DND-41 (cell line): ENCODE measurements around the gene COX6A2.

Source experiments
- ATAC-seq: fragments of 200-7000 bp; cut with Tn5 transposase; 3 replicates; pipeline ENCODE4 v1.9.1; 2021; ENCODE audit warnings: low read depth; ENCODE audit not compliant: insufficient read depth
- DNase-seq: peaks from one replicate; pipeline ENCODE4 v3.0.0-alpha.2; 2020
- H2AFZ ChIP-seq: 2 replicates; pipeline ENCODE4 v1.6.0; 2012; ENCODE audit warnings: low read depth, low read length
- H3K27ac ChIP-seq: 2 replicates; pipeline ENCODE4 v1.5.1; 2012; ENCODE audit warnings: low read length, inconsistent platforms
- H3K27me3 ChIP-seq: fragments of 200-600 bp; sonication (generic); 2 replicates; pipeline ENCODE4 v1.6.0; 2012; ENCODE audit warnings: low read length, mild to moderate bottlenecking, inconsistent platforms; ENCODE audit not compliant: insufficient read depth, poor library complexity
- H3K36me3 ChIP-seq: 2 replicates; pipeline ENCODE4 v1.5.1; 2012; ENCODE audit warnings: low read length, inconsistent platforms; ENCODE audit not compliant: insufficient read depth
- H3K4me1 ChIP-seq: 2 replicates; pipeline ENCODE4 v1.5.1; 2012; ENCODE audit warnings: mild to moderate bottlenecking, low read length; ENCODE audit not compliant: insufficient read depth
- H3K4me2 ChIP-seq: 2 replicates; pipeline ENCODE4 v1.6.0; 2012; ENCODE audit warnings: mild to moderate bottlenecking, moderate library complexity, low read length, inconsistent platforms; ENCODE audit not compliant: insufficient read depth
- H3K4me3 ChIP-seq, 2 experiments: fragments of 200-600 bp in 1 of 2; shearing (Covaris generic) in 1 of 2; 2 replicates each; pipeline ENCODE4 v1.5.1; 2012 to 2016; ENCODE audit warnings: inconsistent platforms in 2 of 2, low read length in 2 of 2, mild to moderate bottlenecking in 2 of 2, low read depth in 1 of 2, moderate library complexity in 1 of 2
- H3K79me2 ChIP-seq: 2 replicates; pipeline ENCODE4 v1.6.0; 2012; ENCODE audit warnings: low read length, inconsistent platforms; ENCODE audit not compliant: insufficient read depth
- H3K9ac ChIP-seq: 2 replicates; pipeline ENCODE4 v1.6.0; 2012; ENCODE audit warnings: low read depth, mild to moderate bottlenecking, inconsistent platforms, low read length, moderate library complexity
- H3K9me3 ChIP-seq: 2 replicates; pipeline ENCODE4 v1.5.1; 2012; ENCODE audit warnings: low read length, moderate library complexity, mild to moderate bottlenecking, inconsistent platforms; ENCODE audit not compliant: insufficient read depth, severe bottlenecking
- H4K20me1 ChIP-seq: 2 replicates; pipeline ENCODE4 v1.6.0; 2012; ENCODE audit warnings: low read length; ENCODE audit not compliant: insufficient read depth
- EZH2 ChIP-seq: IDR thresholded peaks from 3 replicates; pipeline ENCODE4 v1.6.1; 2012; ENCODE audit warnings: borderline replicate concordance, low read depth, mild to moderate bottlenecking, moderate library complexity, low read length, inconsistent platforms; ENCODE audit not compliant: severe bottlenecking
- TF ChIP-seq, protein P1 (sequence below): IDR thresholded peaks from 2 replicates; pipeline ENCODE4 v1.5.1; 2012; ENCODE audit warnings: borderline replicate concordance, low read length, moderate library complexity, mild to moderate bottlenecking; ENCODE audit not compliant: poor library complexity, severe bottlenecking; ENCODE audit errors: extremely low read depth

COX6A2 gene

DNA sequence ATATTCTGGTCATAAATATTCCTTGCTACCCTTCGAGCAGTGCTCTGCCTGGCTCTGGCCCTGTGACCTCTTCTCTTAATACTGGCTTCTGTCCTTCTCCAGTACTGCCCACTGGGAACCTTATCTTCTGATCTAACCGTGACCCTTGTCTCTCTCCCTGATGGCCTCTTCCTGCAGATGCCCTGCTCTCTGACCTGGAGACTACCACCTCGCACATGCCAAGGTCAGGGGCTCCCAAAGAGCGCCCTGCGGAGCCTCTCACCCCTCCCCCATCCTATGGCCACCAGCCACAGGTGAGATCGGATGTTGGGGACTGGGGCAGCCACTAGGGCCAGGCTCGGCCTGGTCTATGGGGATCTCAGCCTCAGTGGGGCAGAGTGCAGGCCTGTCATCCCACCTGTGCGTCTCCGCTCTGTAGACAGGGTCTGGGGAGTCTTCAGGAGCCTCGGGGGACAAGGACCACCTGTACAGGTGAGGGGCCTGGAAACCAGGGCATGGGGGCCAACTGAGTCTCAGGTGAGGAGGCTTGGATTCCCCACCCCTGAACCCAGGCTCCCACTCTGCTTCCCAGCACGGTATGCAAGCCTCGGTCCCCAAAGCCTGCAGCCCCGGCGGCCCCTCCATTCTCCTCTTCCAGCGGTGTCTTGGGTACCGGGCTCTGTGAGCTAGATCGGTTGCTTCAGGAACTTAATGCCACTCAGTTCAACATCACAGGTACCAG lies 45.3 kb upstream of the COX6A2 start:
- Histone ChIP-seq H3K9ac (no peak overlapping the region), H2AFZ (no peak overlapping the region), H3K4me1 (peaks cover 24% of the 10 kb centered on the region), H3K4me3 (no peak overlapping the region), H3K27ac (no peak overlapping the region), H3K27me3 (no peaks in the 10 kb centered on the region), H3K4me2 (no peak overlapping the region), H3K9me3 (no peaks in the 10 kb centered on the region), H3K36me3 (no peaks in the 10 kb centered on the region), H4K20me1 (no peaks in the 10 kb centered on the region), H3K79me2 (no peaks in the 10 kb centered on the region)
- ATAC-seq (no peak), DNase-seq (no peak)
- TF ChIP-seq, protein P1, sequence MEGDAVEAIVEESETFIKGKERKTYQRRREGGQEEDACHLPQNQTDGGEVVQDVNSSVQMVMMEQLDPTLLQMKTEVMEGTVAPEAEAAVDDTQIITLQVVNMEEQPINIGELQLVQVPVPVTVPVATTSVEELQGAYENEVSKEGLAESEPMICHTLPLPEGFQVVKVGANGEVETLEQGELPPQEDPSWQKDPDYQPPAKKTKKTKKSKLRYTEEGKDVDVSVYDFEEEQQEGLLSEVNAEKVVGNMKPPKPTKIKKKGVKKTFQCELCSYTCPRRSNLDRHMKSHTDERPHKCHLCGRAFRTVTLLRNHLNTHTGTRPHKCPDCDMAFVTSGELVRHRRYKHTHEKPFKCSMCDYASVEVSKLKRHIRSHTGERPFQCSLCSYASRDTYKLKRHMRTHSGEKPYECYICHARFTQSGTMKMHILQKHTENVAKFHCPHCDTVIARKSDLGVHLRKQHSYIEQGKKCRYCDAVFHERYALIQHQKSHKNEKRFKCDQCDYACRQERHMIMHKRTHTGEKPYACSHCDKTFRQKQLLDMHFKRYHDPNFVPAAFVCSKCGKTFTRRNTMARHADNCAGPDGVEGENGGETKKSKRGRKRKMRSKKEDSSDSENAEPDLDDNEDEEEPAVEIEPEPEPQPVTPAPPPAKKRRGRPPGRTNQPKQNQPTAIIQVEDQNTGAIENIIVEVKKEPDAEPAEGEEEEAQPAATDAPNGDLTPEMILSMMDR = no peak
- TF ChIP-seq EZH2 = no peak

DNA sequence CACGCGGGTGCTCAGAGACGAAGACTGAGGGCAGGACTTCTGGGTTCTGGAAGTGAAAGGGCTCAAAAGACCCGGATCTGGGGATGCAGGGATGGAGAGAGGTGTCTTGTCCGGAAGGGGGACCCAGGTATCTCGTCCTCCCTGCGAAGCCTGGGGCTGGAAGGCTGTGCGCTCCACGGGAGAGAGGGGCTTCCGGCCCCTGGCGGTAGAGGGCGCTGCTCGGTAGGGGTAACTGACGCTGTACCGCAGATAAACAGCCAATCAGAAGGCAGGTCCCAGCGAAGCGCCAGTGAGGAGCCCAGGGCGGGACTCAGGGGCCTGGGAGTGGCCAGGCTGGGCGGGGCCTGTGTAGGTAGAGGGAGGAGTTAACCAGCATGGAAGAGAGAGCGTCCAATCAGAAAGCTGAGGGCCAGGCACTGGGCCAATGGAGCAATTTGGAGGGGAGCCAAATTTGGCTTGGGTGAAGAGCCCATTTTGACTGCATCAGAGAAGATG lies 44.6 kb upstream of the COX6A2 start:
- Histone ChIP-seq H4K20me1 (no peaks in the 10 kb centered on the region), H3K4me2 (no peak overlapping the region), H3K9ac (no peak overlapping the region), H3K4me1 (peaks cover 30% of the 10 kb centered on the region), H3K9me3 (no peaks in the 10 kb centered on the region), H2AFZ (no peak overlapping the region), H3K27ac (no peak overlapping the region), H3K27me3 (no peaks in the 10 kb centered on the region), H3K4me3 (no peak overlapping the region), H3K79me2 (no peaks in the 10 kb centered on the region), H3K36me3 (no peaks in the 10 kb centered on the region)
- TF ChIP-seq EZH2 = no peak
- TF ChIP-seq, protein P1 = peak; percentile 38
- ATAC-seq = no peak
- peak; percentile 37 for DNase-seq

DNA sequence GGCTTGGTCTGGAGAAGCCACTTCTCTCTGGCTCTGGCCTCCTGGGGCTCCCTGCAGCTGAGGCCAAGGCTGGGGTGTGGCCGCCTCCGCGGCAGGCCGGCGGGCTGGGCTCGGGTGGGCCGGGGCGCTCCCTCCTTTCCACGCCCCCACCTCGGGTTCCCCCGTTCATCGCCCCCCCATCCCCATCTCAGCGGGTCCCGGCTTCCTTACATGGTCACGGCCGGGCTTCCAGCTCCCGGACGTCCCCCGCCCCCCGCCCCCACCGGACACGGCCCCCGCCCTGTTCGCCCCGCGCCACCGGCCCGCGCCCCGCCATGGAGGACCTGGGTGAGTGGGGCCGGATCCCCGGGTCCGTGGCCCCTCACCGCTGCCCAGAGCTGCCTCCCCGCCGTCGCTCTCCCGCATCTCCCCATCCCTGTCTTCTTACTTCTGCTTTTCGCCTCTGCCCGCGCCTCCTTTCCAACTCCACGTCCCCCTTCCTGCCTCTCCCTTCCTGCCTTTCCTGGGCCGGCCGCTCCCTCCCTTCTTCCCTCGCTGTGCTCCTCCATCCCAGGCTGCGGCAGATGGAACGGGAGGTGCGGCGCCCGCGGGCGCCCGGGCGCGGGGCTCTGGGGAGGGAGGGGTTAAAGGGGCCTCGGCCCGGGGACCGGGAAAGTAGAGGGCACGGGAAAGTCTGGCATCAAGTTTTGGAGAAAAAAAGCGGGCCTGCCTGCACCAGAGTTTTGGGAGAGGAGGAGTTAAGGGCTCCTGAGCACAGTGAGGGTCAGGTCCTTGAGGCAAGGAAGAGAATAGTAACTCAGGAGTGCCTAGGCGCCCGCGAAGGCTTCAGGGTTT lies 43.9 kb upstream of the COX6A2 start, which contains the start of gene TGFB1I1:
TSS of gene TGFB1I1 (plus strand) at position 278 of the 834 bp plus-strand sequence. CDS start at position 315, 37 bp downstream.
- Histone ChIP-seq H3K79me2 (no peaks in the 10 kb centered on the region), H2AFZ (no peak within 1 kb of the TSS), H3K4me1 (peaks cover 30% of the 10 kb centered on the region), H3K36me3 (no peaks in the 10 kb centered on the region), H3K9me3 (no peaks in the 10 kb centered on the region), H3K9ac (no peak within 1 kb of the TSS), H3K4me2 (no peak within 1 kb of the TSS), H4K20me1 (no peaks in the 10 kb centered on the region), H3K27ac (no peak within 1 kb of the TSS), H3K27me3 (no peaks in the 10 kb centered on the region), H3K4me3 (no peak within 1 kb of the TSS)
- DNase-seq = no peak
- no peak for ATAC-seq
- TF ChIP-seq, protein P1 = no peak
- TF ChIP-seq EZH2 = no peak
